Measurements from ENCODE around the gene LDHD. TPM values are rescaled to one million over a fixed set of nuclear protein-coding genes. Genes with fewer than 3 reads are reported as not detected.
A peak's percentile ranks its signal among the peaks of the same experiment; 100 is the strongest.

LDHD gene
- total and polyA plus RNA-seq, 9 of the 15 experiments (the other 6 are each of a cell fraction or from before 2014, with no cell fraction given): 0.19 to 0.86 (median 0.54) TPM; not detected in 3

DNA sequence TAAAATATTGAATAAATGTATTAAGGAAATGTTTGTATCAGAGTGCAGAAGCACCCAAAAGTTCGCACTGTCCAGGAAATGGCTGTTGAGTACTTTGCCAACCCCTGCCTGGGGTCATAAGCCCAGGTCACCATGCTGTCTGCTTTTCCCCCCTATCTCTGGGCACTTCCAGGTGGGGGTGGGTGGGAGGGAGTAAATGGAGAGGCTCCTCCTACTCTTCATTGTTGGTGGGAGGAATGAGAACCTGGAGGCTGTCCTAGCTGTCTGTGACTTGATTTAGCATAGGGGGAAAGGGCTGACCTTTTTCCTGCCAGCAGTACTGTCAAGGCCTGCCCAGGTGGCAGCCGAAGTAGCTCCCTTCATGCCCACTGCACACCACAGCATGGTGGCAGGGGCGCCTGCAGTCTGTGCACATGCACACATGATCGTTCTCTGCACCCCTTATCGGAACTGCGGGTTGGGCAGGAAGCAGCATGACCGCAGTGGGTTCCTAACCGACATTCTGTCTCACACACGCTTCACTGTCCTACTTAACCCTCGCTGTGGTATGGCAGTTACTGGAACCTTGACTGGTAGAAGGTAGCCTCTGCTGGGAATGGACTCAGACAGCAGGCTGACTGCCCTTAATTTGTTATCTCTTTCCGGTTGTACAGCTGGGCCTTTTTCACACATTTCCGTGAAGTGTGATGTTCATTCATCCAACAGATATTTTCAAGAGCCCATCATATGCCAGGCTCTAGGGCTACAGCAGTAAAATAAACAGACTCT, 41.5 kb downstream of the LDHD start (continued):
- TF ChIP-seq NCOR1 (IDR thresholded peaks at IDR 0.05): peak; percentile 57
- TF ChIP-seq ZKSCAN1 (IDR thresholded peaks at IDR 0.05; ENCODE audit: low read depth, low read length): no peak
- no peak for TF ChIP-seq NFE2L1 (tag; IDR thresholded peaks at IDR 0.05; ENCODE audit: borderline replicate concordance, low read depth)
- TF ChIP-seq CREBBP (IDR thresholded peaks at IDR 0.05; ENCODE audit: low read depth, low read length): no peak
- peak; percentile 38; the same call in 1 of the 2 replicates for TF ChIP-seq KLF16 (IDR thresholded peaks at IDR 0.05)
- TF ChIP-seq, protein P1, sequence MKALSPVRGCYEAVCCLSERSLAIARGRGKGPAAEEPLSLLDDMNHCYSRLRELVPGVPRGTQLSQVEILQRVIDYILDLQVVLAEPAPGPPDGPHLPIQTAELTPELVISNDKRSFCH (CRISPR knock-in tag; IDR thresholded peaks at IDR 0.05): no peak
- TF ChIP-seq, protein P1 (tag; IDR thresholded peaks at IDR 0.05): peak; percentile 90
- TF ChIP-seq HNRNPH1 (optimal IDR thresholded peaks at IDR 0.05; ENCODE audit: low read depth, low read length): no peak
- peak; percentile 91; the same call in 1 of the 2 replicates for TF ChIP-seq ESRRA (IDR thresholded peaks at IDR 0.05; ENCODE audit: borderline replicate concordance, low read depth)
- TF ChIP-seq TRIM28 (IDR thresholded peaks at IDR 0.05): no peak
- no peak for TF ChIP-seq PHF21A (IDR thresholded peaks at IDR 0.05; ENCODE audit: borderline replicate concordance, low read depth)
- 0 out of 2 replicates have a peak, but pooled peaks have one; percentile 48 for TF ChIP-seq ZNF766 (CRISPR knock-in tag; conservative IDR thresholded peaks at IDR 0.05)
- TF ChIP-seq CAMTA2 (CRISPR knock-in tag; conservative IDR thresholded peaks at IDR 0.05): no peak
- TF ChIP-seq RUNX1 (IDR thresholded peaks at IDR 0.05; ENCODE audit: low read depth): peak; percentile 83; the same call in 1 of the 2 replicates
- TF ChIP-seq NFIC (IDR thresholded peaks at IDR 0.05): no peak
- no peak for TF ChIP-seq GATAD2A (IDR thresholded peaks at IDR 0.05)
- peak; percentile 17; the same call in 1 of the 2 replicates for TF ChIP-seq TAF7 (tag; IDR thresholded peaks at IDR 0.05)
- peak; percentile 96 for TF ChIP-seq ETV5 (CRISPR knock-in tag; IDR thresholded peaks at IDR 0.05; ENCODE audit: low read depth)
- TF ChIP-seq, protein P2, sequence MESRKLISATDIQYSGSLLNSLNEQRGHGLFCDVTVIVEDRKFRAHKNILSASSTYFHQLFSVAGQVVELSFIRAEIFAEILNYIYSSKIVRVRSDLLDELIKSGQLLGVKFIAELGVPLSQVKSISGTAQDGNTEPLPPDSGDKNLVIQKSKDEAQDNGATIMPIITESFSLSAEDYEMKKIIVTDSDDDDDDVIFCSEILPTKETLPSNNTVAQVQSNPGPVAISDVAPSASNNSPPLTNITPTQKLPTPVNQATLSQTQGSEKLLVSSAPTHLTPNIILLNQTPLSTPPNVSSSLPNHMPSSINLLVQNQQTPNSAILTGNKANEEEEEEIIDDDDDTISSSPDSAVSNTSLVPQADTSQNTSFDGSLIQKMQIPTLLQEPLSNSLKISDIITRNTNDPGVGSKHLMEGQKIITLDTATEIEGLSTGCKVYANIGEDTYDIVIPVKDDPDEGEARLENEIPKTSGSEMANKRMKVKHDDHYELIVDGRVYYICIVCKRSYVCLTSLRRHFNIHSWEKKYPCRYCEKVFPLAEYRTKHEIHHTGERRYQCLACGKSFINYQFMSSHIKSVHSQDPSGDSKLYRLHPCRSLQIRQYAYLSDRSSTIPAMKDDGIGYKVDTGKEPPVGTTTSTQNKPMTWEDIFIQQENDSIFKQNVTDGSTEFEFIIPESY (CRISPR knock-in tag; IDR thresholded peaks at IDR 0.05): 0 out of 2 replicates have a peak, but pooled peaks have one; percentile 19
- TF ChIP-seq SIN3B (IDR thresholded peaks at IDR 0.05; ENCODE audit: low read depth): no peak
- no peak; the same call in 1 of the 2 replicates for TF ChIP-seq PHF8 (IDR thresholded peaks at IDR 0.05; ENCODE audit: borderline replicate concordance, low read length)
- peak; percentile 74 to 80; a peak in 3 of 4 replicates for TF ChIP-seq TEAD1 (CRISPR knock-in tag; IDR thresholded peaks at IDR 0.05)
- peak; percentile 4 to 89; a peak in 2 of 4 replicates for TF ChIP-seq ETV6 (IDR thresholded peaks at IDR 0.05; ENCODE audit: borderline replicate concordance in 1 of 2, low read depth in 2 of 2, low read length in 1 of 2)
- no peak for TF ChIP-seq ETV6 (CRISPR knock-in tag; IDR thresholded peaks at IDR 0.05; ENCODE audit: borderline replicate concordance)
- TF ChIP-seq ZSCAN32 (CRISPR knock-in tag; IDR thresholded peaks at IDR 0.05): no peak
- TF ChIP-seq, protein P3, sequence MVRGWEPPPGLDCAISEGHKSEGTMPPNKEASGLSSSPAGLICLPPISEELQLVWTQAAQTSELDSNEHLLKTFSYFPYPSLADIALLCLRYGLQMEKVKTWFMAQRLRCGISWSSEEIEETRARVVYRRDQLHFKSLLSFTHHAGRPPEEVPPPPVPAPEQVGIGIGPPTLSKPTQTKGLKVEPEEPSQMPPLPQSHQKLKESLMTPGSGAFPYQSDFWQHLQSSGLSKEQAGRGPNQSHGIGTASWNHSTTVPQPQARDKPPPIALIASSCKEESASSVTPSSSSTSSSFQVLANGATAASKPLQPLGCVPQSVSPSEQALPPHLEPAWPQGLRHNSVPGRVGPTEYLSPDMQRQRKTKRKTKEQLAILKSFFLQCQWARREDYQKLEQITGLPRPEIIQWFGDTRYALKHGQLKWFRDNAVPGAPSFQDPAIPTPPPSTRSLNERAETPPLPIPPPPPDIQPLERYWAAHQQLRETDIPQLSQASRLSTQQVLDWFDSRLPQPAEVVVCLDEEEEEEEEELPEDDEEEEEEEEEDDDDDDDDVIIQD (CRISPR knock-in tag; IDR thresholded peaks at IDR 0.05): no peak
- TF ChIP-seq EP400 (IDR thresholded peaks at IDR 0.05): peak; percentile 54; the same call in 1 of the 2 replicates
